Mesenteric fat pad (tissue), 1 donor: Measurements from ENCODE around the gene TMEM135. TPM values are rescaled to one million over a fixed set of nuclear protein-coding genes. Genes with fewer than 3 reads are reported as not detected.

Experiments
- DNase-seq: peaks from one replicate; pipeline ENCODE4 v3.0.0-alpha.2; 2020; ENCODE audit warnings: low spot score
- total RNA-seq: library from RNA; stranded (reverse); fragmentation: NEBNext Ultra II Directional; extraction: Animal tissue kit (Norgen Biotek cat#: 25700); gene quantifications from one replicate; pipeline ENCODE4 v1.2.1, GENCODE V29; 2021
- donor health status: DM: yes; HTN: yes; CAD: no.

Gene TMEM135
- total RNA-seq, 1 donor from 2014 or later, result 64.3 TPM

GRCh38 chr11:87299041-87299481 lies 261.3 kb downstream of the TMEM135 start:
- no peak for DNase-seq

- no peak for DNase-seq
Measured at GRCh38 chr11:87300640-87301380, 263.1 kb downstream of the TMEM135 start.

DNA sequence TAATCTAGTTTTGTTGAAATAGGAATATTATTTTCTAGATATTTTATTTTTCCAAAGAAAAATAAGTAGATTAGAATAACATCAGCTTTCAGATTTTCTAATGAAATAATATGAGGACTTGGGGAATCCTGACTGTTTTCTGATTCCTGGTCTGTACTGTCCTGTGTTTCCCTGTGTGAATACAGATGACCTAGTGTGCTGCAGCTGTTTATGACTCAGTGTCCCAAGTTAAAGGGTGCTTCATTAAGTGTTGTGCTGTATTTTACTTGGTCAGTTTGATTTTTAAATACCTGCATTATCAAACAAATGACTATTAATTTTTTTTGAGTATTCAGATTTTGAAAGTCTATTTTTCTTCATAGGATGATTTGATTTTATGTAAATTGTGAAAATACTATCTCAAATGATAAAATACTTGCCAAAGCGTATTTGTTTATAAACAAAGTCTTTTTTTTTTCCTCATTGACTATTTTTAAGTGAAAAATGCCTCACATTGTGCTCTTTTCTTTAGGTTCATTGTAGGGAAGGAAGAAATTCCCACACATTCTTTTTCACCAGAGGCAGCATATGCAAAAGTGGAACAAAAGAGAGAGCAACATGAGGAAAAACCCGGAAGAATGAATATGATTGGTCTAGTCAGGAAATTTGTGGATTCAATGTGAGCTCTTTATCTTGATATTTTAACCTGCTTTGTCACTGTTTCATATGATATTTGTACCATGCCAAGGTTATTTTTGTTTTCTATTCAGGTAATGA lies 264.2 kb downstream of the TMEM135 start:
- DNase-seq, result no peak

GRCh38 chr11:87304412-87304811 lies 266.7 kb downstream of the TMEM135 start:
- DNase-seq, result no peak

GRCh38 chr11:87306262-87306851 lies 268.6 kb downstream of the TMEM135 start:
- no peak for DNase-seq

DNA sequence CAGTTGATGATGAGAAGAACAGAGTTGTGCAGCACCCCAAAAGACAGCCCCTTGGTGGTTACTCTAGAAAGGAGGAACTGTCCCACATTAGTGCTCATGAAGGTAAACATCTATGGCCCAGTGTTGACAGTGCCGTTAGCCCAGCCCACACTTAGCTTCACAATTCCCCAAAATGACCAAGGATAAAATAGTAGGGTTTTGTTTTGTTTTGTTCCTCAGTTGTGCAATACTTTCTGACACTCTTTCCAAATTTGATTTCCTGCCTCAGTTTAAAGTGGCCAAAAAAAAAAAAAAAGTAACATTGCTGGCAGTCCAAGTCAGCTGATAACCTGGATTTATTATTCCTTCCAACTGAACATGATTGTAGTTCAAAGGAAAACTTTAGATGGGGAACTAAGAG lies 269.4 kb downstream of the TMEM135 start:
- no peak for DNase-seq

DNA sequence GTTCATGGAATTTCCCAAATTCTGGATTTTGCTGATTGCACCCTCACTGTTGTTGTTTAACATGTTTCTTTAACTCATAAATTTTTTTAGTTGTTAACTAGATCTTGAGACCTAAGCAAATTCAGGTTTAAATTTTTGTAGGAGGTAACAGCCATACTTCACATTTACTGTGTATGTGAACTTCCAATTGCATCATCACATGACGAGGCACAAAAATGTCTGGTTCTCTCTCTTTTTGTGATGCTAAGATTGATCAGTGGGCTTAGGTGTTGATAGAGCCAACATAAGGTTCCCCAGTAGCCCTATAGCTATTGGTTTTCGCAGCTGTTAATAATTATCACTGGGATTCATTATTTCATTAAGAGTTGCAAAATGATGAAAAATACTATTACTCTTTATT lies 277.5 kb downstream of the TMEM135 start:
- no peak for DNase-seq

GRCh38 chr11:87316491-87316890 lies 278.8 kb downstream of the TMEM135 start:
- no peak for DNase-seq

- no peak for DNase-seq
Measured at GRCh38 chr11:87317441-87317840, 279.7 kb downstream of the TMEM135 start.

GRCh38 chr11:87320123-87320522 lies 282.4 kb downstream of the TMEM135 start:
- DNase-seq, result no peak

DNA sequence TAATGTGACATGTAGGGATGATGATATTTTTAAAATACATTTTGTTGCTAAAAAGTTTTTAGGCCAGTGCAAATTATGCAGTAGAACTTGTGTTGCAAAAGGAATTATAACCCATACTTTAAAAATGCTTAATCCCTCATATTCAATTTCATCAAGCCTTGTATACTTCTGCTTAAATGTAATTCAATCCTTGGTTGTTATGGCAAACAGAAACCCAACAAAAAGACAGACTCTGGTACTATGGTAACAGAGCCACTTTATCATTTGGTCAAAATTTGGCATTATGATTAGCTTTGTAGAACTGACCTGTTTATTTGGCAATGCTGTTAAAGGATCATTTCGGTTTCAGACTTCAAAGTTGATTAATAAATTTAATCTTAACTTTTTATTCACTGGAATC lies 284.8 kb downstream of the TMEM135 start:
- no peak for DNase-seq

DNA sequence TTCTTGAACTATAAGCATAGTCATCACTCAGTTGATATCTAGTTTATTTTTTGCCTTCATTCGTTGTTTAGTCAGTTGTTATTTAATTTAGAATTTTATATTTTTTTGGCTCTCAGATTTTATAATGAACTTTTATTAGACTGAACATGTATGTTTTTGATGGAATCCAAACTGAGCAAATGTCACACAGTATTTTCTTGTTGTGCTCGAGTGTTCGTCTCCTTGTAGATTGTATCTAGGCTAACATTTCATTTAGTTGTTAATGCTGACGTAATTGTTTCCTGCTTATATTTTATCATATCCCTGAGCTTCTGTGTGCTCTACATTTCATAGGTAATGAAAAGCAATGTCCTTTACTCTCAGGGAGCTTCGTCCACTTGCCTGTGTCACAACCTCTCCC lies 286.2 kb downstream of the TMEM135 start:
- DNase-seq, result no peak

DNA sequence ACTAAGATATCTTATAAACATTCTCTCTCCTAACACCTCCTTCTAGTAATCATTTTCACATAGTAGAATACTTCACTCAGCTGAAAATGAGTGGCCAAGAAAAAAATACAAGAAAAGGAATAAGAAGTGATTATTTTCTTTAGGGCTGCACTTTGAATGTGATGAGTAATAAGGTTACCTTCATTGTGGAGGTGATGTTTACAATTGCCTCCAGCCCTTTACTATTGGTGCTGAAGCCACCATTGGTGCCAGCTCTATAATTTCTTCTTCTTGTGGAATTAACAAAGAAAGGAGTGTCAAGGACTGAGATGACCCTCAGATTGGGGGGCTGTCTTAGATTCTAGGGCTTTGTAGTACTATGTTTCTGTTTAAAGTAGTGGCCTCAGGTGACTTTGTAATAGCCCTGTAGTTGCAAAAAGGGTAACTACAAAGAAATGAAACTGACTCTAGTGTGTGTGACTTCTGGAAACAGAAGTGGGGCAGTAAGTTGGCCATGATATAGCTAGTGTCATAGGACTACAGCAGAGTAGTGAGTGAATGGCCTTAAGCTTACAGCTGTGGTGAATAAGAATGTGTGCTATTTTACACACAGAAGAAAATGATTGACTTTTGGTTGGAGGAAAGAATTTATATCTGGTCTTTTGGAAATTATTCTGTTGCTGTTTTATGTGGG lies 287.2 kb downstream of the TMEM135 start:
- no peak for DNase-seq

GRCh38 chr11:87325490-87325872 lies 287.7 kb downstream of the TMEM135 start:
- no peak for DNase-seq

DNA sequence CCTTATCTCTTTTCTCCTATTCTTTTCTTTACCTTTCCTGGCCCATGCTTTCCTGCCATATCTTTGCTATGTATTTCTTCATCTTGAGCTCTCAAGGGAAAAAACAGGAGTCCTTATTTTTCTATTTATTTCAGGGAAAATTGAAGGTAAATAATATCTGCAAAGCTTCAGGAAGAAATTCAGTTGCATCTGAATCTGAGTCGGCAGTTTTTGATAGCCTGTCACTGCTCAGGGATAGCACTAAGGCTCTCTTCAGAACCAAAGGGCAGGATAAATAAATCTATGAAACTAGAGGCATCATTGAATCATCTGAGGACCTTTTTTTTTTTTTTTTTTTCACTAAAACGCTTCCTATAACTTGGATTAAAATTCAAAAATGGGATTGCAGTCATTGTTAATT lies 288.9 kb downstream of the TMEM135 start:
- DNase-seq, result no peak

GRCh38 chr11:87329172-87329571 lies 291.4 kb downstream of the TMEM135 start:
- DNase-seq, result no peak

- DNase-seq, result no peak
Measured at GRCh38 chr11:87330187-87330601, 292.5 kb downstream of the TMEM135 start.

DNA sequence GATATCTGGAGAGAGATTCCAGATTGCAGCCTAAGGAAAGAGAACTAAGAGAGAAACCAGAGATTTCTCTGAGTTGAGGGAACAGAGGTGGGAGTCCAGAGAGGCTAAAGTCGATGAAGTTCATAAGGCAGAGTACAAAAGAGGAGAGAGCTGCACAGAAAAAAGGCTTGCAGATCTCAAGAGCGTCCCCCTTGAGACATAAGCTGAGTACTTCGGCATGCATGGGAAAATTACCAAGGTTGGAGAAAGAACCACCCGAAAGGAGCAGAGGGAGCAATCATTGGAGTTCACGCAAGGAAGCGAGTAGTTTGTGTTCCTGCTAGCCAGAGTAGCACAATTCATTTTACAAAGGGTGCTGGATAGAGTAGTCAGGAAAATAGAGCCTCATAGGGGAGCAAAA lies 293.5 kb downstream of the TMEM135 start:
- no peak for DNase-seq

- DNase-seq, result no peak
Measured at GRCh38 chr11:87338046-87338639, 300.4 kb downstream of the TMEM135 start.

- no peak for DNase-seq
Measured at GRCh38 chr11:87339416-87339815, 301.7 kb downstream of the TMEM135 start.

DNA sequence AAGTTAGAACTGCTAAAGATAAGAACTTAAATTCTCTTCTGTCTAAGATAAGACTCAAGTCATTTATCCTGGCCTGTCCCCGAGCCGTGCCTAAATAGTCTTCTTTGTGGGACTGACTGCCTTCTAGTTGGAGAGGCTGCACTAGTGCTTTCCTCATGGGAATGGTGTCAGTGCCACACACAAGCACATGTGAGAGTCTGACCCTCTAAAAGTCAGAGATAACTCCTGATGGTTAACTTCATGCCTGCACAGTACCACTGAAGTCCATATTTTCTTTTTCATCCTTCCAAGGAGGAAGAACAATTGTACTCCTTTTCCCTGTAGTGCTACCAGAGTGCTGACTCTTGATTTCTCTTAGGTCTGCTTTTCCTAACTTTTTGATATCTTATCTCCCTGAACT lies 309.7 kb downstream of the TMEM135 start:
- no peak for DNase-seq
